AML-193 (cell line): ENCODE measurements around the gene KLK11.
"Not testable (repeated sequence)": the region's sequence is repeated elsewhere in the genome, so short reads cannot be mapped to it uniquely, and the experiment has no call there.

ENCODE experiments used
- DNase-seq, 2 experiments: peaks; one replicate each; lab custom pipeline; 2025; lab: John Stamatoyannopoulos, UW

KLK11 gene

DNA sequence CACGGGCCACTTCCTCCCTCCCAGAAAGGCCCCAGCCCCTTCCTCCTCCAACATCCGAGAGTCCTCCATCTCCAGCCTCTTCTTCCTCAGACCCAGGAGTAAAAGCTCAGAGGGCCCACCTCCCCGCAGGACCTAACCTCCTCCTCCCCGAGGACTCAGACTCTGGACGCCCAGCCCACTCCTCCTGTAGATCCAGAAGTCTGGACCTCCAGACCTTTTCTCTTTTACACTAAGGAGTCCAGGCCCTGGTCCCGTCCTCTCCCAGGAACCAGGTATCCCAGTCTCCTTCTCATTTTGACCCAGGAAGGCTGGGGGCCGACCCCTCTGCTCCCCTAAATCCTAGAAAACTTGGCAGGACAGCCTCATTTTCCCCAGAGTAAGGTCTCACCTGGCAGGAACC is 23.1 kb downstream of the KLK11 start:
- DNase-seq, result no peak

DNA sequence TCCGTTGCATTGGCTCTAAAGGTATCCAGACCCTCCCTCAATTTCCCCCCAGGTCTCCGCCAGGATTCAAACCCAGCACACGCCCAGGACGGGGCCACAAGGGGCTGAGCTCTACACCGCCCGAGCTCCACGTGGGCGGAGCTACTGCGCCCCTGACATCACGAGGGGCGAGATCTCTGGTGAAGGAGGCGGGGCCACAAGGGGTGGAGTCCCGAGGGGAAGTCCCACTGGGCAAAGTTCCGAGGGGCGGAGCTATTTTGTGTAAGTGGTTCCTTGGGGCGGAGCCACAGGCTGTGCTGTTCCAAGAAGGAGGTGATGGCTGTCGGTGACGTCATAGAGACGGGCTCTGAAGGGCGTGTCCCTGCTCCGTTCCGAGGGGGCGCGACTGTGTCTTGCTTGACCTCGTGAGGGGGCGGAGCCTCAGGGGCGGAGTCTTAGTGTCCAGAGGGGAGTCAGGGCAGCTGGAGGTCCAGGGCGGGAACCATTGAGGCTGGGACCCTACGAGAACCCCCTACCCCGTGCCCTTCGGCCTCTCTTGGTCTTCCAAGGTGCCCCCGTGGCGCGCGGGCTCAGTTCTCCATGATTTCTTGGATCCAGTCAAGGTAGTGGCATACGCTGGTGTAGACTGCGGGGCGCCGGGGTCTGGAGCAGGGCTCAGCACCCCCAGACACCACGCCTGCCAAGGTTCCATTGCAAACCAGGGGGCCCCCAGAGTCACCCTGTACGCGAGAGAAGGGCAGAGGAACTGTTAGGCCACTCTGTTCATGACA is 23.7 kb downstream of the KLK11 start:
- no peak for DNase-seq

DNA sequence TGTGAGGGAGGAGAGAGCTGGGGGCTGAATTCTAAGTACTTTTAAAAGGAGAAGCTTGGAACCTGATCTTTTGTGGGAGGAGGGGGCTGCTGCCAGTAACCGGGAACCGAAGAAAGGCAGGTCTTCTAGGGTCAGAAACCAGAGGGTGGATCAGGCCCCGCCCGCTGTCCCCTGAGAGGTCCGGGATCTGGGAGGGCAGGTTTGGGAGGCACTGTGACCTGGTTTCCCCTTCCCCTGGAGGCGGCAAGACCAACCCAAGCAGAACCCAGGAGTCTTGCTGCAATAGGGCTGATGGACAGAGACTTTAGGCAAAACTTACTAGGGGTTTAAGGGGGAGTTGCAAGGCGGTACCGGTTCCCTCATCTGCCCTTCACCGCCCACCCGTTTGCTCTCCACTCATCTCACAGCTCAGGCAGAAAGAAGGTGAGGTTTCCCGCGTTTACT is 24.3 kb downstream of the KLK11 start:
- DNase-seq, result no peak

DNA sequence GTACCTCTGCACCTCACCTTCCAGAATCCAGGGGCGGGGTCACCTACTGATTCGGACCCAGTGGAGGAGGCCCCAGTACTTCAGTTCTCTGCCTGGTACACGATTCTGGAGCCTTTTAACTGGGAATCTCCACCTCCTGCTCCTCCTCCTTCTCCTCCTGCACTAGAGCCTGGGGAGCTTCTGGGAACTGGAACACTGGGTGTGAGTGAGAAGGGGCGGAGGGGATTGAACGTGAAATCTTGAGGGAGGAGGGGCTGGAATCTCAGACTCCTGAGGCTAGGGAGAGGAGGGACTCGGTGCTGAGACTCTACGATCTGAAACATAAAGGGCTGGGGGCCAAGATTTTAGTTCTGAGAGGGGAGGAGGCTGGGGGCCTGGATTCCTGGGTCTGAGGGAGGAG is 24.9 kb downstream of the KLK11 start, which contains the start of gene KLK8:
Gene KLK8 (minus strand): TSS at position 90 of the 400 bp plus-strand sequence. CDS start 437 bp downstream, outside the sequence.
- DNase-seq, result no peak

DNA sequence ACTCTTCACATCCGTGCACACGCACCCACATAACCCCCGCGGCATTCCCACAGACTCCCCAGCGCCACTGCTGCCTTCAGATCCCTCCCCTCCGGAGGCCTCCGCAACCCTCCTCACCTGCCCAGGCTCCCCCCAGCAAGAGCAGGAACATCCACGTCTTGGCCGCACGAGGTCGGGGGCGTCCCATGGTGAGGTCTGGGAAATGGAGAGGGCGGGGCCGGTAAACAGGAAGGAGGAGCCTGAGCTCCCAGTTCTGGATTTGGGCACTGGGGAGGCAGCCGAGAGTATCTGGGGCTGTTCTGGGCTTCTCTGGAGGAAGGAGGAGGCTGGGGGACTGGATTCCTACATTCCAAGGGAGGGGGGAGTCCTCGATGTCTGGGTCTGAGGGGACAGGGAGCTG is 25.4 kb downstream of the KLK11 start:
- DNase-seq, result no peak

DNA sequence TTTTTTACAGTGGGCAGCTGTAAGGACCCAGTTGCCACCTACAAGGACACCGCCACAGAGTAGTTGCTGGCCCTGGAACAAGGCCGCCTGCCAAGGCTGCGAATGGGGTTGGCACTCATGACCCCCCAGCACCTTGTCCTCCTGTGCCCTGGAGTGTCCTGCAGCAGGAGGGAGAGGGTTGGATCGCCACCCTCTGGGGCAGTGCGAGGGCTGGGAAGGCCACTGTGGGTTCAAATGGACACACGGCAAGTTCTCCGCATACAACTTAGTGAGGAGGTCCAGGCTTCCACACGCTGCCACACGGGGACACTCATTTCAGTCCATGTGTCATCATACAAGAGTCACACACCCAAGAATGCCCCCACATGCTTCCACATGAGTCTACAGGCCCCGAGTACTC is 26.0 kb downstream of the KLK11 start:
- DNase-seq, result no peak

DNA sequence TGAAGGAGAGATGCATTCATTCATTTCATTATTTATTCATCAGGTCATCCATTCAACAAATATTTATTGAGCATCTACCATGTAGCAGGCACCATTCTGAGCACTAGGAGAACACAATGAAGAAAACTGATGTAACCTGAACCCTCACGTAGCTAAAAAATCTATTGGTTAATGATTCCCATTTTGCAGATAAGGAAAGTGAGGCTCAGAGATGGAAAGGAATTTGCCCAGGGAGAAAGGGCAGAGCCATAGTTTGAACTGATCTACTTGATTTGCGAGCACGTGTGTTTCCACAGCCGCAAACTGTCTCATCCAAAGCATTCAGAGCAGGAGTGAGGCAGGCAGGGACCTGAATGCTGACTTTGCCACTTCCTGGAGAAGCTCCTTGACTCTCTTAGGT is 27.7 kb downstream of the KLK11 start:
- no peak for DNase-seq

DNA sequence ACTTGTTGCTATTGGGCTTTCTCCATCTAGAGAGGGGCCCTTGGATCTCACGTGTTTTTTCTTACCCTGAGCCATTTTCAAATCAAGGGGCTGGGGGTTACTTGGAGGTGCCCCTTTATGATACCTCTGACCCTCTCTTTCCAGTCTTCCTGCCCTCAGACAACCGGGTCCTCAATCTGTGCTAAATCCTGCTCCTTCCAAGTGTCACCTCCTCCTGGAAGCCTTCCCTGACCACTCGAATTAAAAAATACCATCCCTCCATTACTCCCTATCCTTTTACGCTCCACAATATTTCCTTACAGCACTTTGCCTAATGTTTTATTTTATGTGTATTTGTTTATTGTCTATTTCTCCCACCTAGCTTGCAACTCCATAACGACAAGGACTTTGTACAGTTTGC is 28.4 kb downstream of the KLK11 start:
- no peak for DNase-seq

DNA sequence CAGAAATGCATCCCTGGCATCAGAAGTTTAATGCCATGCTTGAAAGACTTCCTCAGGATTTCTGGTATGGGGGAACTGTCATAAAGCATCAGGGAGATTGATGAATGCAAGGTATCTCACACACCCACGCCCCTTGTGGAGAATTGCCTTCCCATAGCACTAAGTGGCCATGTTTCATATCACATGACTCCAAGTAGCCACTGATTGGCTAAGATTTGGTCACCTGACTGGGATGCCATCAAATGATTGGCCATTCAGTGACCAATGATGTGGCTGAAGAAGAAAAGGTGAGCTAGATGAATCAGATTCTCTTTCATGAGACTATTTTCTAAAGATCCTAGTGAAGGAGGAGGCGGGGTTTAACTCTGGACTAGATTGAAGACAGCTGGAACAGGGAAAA is 32.3 kb downstream of the KLK11 start:
- DNase-seq, result no peak

DNA sequence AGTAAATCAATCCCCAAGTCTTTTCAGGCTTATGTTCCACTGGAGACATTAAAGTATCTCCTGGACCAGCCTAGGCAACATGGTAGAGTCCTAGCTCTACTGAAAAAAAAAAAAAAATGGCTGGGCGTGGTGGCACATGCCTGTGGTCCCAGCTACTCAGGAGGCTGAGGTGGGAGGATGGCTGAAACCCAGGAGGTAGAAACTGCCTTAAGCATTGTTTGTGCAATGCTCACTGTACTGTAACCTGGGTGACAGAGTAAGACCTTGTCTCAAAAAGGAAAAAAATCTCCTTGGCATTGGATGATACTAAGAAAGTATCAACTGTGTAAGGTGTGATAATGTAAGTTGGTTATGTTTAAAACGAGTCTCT is 33.8 kb downstream of the KLK11 start:
- DNase-seq, result no peak

DNA sequence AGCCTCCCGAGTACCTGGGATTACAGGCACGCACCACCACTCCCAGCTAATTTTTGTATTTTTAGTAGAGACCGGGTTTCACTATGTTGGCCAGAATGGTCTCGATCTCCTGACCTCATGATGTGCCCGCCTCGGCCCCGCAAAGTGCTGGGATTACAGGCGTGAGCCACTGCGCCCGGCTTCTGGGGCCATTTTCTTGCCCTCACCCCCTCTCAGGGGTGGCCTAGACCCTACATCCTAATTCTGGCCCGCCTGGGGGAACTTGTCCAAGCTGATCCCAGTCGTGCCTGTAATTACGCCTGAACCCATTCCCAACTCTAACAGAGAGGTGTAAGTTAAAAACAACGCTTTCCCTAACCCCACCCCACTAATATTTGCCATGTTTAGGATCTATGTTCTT is 42.0 kb downstream of the KLK11 start:
- DNase-seq, result not testable (repeated sequence)

DNA sequence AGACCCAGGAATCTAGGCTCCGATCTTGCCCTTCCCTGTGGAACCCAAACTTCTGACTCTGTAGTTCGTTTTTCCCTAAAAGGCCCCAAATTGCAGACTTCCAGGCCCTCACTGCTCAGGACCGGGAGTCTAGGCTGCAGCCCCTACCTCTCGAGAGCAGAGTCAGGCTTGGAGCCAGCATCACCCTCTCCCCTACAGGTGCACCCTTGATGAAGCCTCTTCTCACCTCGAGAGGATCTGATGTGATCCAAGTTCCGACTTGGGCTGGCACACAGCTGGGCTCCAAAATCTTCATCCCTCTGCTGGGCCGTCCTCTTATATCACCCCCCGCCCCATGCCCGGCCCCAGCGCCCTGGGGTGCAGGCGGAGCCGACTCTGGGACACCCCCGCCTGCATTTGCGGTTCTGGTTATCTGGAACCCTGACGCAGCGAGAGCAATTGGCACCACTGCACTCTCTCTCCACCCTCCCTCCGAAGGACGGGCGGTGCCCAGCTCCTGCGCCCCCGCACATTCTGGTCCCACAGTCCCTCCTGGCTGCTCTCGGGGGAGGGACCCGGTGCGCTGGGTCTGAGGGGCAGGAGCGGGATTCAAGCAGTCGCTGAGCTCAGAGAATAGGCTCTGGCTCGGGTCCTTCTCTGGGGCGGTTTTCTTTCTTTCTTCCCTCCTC is 42.7 kb downstream of the KLK11 start, which contains the start of gene KLK7:
Gene KLK7 (minus strand): TSS at position 293 of the 668 bp plus-strand sequence. CDS start 1,518 bp downstream, outside the sequence.
- DNase-seq, result no peak

DNA sequence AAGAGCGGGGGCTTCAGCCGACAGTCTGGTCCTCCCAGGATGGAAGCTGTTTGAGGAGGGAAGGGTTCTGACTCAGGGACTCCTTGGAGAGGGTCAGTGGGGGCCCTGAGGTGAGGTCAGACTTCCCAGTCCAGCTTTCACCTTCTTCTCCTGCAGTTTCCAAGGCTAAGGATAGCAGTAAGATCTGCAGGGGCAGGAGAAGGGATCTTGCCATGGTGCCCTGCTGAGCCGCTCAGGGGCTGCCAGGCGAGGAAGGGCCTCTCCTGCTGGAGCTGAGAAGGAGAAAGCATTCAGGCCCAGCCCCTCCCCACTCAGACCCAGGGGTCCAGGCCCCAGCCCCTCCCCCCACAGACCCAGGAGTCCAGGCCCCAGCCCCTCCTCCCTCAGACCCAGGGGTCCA is 44.2 kb downstream of the KLK11 start:
- no peak for DNase-seq

DNA sequence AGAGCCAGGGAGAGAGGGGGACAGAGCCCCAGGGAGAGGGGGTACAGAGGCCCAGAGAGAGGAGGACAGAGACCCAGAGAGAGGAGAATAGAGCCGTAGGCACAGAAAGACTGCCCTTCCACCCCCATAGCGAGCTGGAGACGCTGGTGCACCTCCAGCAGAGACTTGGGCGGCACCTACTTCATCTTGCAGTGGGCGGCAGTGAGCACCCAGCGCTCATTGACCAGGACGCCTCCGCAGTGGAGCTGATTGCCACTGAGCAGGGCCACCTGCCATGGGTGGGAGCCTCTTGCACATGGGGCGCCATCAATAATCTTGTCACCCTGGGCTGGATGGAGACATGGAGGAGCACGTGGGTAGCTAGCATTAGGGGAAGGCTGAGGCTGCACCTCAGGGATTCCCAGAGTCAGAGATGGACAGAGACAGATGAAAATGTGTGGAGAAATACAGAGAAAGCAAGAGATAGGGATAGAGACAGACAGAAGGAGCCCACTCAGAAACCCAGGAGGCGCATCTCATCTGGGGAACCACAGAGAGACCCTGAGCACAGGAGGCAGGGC is 44.7 kb downstream of the KLK11 start:
- DNase-seq, result no peak

DNA sequence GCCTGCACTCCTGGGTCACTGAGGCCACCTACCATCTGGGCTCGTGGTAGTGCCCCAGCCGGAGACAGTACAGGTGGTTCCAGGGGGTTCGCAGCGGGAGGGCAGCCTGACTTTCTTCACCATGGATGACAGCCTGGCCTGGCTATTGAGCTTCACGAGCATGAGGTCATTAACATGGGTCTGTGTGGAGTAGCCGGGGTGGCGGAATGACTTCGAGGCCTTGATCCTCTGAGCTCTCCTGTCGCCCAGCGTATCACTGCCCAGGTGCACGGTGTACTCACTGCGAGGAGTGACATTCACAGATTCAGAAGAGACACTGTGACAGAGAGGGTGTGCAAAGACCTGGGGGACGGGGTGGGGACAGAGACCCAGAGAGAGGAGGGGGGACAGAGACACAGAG is 46.2 kb downstream of the KLK11 start:
- no peak for DNase-seq

DNA sequence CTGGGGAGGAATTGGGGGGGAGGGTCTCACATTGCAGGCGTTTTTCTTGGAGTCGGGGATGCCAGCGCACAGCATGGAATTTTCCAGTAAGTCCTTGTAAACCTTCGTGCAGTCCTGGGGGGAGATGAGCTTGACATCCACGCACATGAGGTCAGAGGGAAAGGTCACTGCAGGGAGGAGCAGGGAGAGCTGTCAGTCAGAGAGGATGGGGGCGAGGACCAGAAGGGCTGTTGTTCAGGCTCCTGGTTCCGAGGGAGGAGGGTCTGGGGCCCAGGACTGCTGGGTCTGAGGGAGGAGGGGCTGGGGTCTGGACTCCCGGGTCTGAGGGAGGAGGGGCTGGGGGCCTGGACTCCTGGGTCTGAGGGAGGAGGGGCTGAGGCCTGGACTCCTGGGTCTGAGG is 46.7 kb downstream of the KLK11 start:
- DNase-seq, result no peak

DNA sequence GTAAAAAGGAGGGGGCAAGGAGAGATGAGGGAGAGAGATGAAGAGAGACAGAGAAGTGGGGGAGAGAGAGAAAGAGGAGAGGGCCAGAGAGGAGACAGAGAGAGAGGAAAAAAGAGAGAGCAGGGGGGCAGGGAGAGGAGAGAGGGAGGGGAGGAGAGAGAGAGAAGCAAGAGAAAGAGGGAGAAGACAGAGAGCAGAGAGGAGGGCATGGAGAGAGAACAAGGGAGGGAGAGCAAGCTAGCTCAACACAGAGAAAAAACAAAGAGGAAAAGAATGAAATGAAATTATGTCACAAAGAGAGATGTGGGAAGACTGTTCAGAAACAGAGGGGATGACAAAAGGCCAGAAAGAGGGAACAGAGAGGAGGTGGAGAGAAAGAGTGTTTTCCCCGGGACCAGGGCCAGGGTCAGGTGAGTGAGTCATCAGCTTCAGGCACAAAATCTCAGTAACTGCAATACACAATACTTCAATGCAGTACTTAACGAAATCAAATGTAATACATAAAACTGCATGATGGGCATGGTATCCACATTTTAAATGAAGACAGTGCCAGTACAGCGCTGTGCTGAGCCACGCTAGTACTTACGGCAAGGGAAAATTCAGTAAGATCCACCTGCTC is 47.5 kb downstream of the KLK11 start:
- DNase-seq, result no peak

DNA sequence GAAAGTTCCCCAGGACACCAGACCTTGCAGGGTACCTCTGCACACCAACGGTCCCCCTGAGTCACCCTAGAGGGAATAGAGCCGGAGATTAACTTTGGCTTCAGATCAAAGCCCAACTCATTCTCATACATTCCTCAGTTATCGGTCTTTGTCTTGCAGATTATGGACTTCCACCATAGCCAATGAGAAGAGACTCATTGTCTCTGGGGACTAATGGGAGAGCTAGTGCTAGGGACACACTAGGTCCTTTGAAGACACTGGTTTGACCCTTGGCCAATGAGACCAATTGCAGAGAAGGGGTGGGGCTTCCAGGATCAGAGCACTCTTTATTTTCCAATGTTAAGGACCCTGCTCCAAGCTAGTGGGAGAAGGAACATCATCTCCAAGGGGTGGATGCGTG is 48.8 kb downstream of the KLK11 start:
- DNase-seq, result no peak

DNA sequence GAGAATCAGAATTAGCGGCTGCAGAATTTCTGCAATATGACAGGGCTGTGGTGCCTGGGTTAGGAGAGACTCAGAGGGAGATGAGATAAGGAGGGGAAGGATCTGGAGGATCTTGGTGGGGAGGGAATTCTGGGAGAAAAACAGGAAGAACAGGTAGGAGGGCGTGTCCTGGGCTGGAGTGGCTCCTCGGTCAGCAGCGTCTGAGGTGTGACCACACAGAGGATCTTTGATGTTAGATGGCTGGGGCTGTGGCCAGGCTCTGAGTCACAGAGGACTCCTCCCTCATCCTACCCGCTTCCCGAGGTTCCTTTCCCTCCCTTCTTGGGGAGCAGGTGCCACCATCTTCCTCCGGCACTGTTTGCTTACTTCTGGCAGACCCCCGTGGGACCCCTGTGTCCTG is 50.6 kb downstream of the KLK11 start:
- DNase-seq, result no peak

DNA sequence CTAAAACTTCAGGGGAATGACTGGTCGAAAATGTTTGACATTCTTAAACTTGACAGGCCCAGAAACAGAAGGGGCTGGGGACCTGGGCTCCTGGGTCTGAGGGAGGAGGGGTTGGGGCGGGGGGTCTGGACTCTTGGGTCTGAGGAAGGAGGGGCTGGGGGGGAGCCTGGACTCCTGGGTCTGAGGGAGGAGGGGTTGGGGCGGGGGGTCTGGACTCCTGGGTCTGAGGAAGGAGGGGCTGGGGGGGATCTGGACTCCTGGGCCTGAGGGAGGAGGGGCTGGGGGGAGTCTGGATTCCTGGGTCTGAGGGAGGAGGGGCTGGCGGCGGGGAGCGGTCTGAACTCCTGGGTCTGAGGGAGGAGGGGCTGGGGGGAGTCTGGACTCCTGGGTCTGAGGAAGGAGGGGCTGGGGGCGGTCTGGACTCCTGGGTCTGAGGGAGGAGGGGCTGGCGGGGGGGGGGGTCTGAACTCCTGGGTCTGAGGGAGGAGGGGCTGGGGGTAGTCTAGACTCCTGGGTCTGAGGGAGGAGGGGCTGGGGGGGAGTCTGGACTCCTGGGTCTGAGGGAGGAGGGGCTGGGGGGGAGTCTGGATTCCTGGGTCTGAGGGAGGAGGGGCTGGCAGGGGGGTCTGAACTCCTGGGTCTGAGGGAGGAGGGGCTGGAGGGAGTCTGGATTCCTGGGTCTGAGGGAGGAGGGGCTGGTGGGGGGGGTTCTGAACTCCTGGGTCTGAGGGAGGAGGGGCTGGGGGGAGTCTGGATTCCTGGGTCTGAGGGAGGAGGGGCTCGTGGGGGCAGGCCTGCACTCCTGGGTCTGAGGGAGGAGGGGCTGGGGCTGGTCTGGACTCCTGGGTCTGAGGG is 51.5 kb downstream of the KLK11 start:
- no peak for DNase-seq

DNA sequence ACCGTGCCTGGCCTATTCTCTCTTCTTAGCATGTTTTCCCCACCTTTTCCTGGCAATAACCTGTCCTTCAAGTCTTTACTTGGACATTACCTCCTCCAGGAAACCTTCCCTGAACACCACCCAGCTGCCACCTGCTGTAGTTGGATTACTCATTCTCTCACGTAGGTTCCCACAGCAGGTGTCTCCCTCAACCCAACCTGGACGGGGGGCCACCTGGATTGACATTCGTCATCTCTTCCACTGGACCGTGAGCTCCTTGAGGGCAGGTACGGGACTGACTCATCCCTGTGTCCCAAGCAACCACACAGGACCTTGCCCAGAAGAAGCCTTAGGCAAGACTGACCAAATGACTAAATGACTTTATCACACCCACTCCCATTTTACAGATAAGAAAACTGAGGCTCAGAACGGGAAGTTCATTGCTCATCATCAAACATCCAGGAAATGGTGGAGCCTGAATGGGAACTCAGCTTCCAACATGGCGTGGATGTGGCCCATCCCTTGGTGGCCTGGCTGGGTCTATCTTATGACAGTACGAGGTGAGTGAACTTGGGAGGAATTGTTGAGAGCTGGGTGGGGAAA is 53.5 kb downstream of the KLK11 start:
- DNase-seq, result no peak
